H9 (cell line): ENCODE results near the gene AGBL3. TPM values are rescaled to one million over a fixed set of nuclear protein-coding genes. Genes with fewer than 3 reads are reported as not detected.

Source experiments
- DNase-seq: peaks from one replicate; pipeline ENCODE4 v3.0.0-alpha.2; 2017
- H2AFZ ChIP-seq: one replicate; pipeline ENCODE4 v1.6.1; 2013; ENCODE audit warnings: mild to moderate bottlenecking, low read length, control low read depth, moderate library complexity
- H2AK5ac ChIP-seq: 2 replicates; pipeline ENCODE4 v1.6.1; 2013; ENCODE audit warnings: low read length, control low read depth, mixed read lengths; ENCODE audit not compliant: insufficient read length
- H2BK120ac ChIP-seq: one replicate; pipeline ENCODE4 v1.6.1; 2013; ENCODE audit warnings: low read depth, mild to moderate bottlenecking, low read length, control low read depth, inconsistent platforms; ENCODE audit not compliant: poor library complexity, severe bottlenecking
- H2BK12ac ChIP-seq: 2 replicates; pipeline ENCODE4 v1.6.1; 2013; ENCODE audit warnings: low read length, control low read depth, mixed read lengths, low read depth; ENCODE audit not compliant: insufficient read length
- H2BK15ac ChIP-seq: 2 replicates; pipeline ENCODE4 v1.6.1; 2013; ENCODE audit warnings: low read depth, low read length, control low read depth
- H2BK20ac ChIP-seq: one replicate; pipeline ENCODE4 v1.6.1; 2013; ENCODE audit warnings: low read depth, mild to moderate bottlenecking, low read length, control low read depth, inconsistent platforms; ENCODE audit not compliant: poor library complexity, severe bottlenecking
- H2BK5ac ChIP-seq: 2 replicates; pipeline ENCODE4 v1.6.1; 2013; ENCODE audit warnings: low read length, control low read depth, mixed read lengths; ENCODE audit not compliant: insufficient read length
- H3K14ac ChIP-seq: 2 replicates; pipeline ENCODE4 v1.6.1; 2013; ENCODE audit warnings: low read length, control low read depth; ENCODE audit not compliant: insufficient read depth
- H3K18ac ChIP-seq: 2 replicates; pipeline ENCODE4 v1.6.1; 2013; ENCODE audit warnings: low read depth, mild to moderate bottlenecking, mixed read lengths, low read length, control low read depth; ENCODE audit not compliant: insufficient read length
- H3K23ac ChIP-seq: 2 replicates; pipeline ENCODE4 v1.6.1; 2013; ENCODE audit warnings: low read length, control low read depth, mixed read lengths, low read depth; ENCODE audit not compliant: insufficient read length
- H3K23me2 ChIP-seq: 2 replicates; pipeline ENCODE4 v1.6.1; 2013; ENCODE audit warnings: low read depth, mild to moderate bottlenecking, mixed read lengths, low read length, control low read depth; ENCODE audit not compliant: insufficient read length, poor library complexity, severe bottlenecking
- H3K27ac ChIP-seq: 2 replicates; pipeline ENCODE4 v1.5.1; 2013; ENCODE audit warnings: low read length, control low read depth, mixed read lengths, low read depth; ENCODE audit not compliant: insufficient read length
- H3K27me3 ChIP-seq: 2 replicates; pipeline ENCODE4 v1.6.1; 2013; ENCODE audit warnings: low read length, control low read depth, inconsistent platforms; ENCODE audit not compliant: insufficient read depth
- H3K4ac ChIP-seq: 2 replicates; pipeline ENCODE4 v1.6.1; 2013; ENCODE audit warnings: low read depth, mild to moderate bottlenecking, control low read depth, inconsistent platforms, low read length, moderate library complexity
- H3K4me1 ChIP-seq: 2 replicates; pipeline ENCODE4 v1.6.1; 2013; ENCODE audit warnings: low read length, control low read depth, inconsistent platforms; ENCODE audit not compliant: insufficient read depth
- H3K4me2 ChIP-seq: 2 replicates; pipeline ENCODE4 v1.6.1; 2013; ENCODE audit warnings: low read length, control low read depth, mixed read lengths; ENCODE audit not compliant: insufficient read length, insufficient read depth
- H3K56ac ChIP-seq: 2 replicates; pipeline ENCODE4 v1.6.1; 2013; ENCODE audit warnings: low read depth, mild to moderate bottlenecking, mixed read lengths, low read length, control low read depth; ENCODE audit not compliant: insufficient read length
- H3K79me1 ChIP-seq: 2 replicates; pipeline ENCODE4 v1.6.1; 2013; ENCODE audit warnings: low read depth, mild to moderate bottlenecking, moderate library complexity, low read length, control low read depth, inconsistent platforms; ENCODE audit not compliant: insufficient read depth, poor library complexity, severe bottlenecking
- H3K79me2 ChIP-seq: 2 replicates; pipeline ENCODE4 v1.6.1; 2013; ENCODE audit warnings: low read length, control low read depth, inconsistent platforms; ENCODE audit not compliant: insufficient read depth
- H3K9ac ChIP-seq: 2 replicates; pipeline ENCODE4 v1.6.1; 2013; ENCODE audit warnings: low read length, control low read depth, mixed read lengths; ENCODE audit not compliant: insufficient read length; ENCODE audit errors: extremely low read depth
- H3K9me3 ChIP-seq: one replicate; pipeline ENCODE4 v1.6.1; 2013; ENCODE audit warnings: low read depth, low read length, inconsistent platforms; ENCODE audit not compliant: control insufficient read depth
- H3T11ph ChIP-seq: one replicate; pipeline ENCODE4 v1.6.1; 2013; ENCODE audit warnings: mild to moderate bottlenecking, low read length, control low read depth, inconsistent platforms
- H4K20me1 ChIP-seq: one replicate; pipeline ENCODE4 v1.6.1; 2013; ENCODE audit not compliant: control insufficient read depth, insufficient read length, insufficient read depth
- H4K5ac ChIP-seq: 2 replicates; pipeline ENCODE4 v1.6.1; 2013; ENCODE audit warnings: low read depth, mild to moderate bottlenecking, mixed read lengths, low read length, control low read depth; ENCODE audit not compliant: insufficient read length
- H4K8ac ChIP-seq: replicated peaks from 2 replicates; pipeline ENCODE4 v1.6.1; 2013; ENCODE audit warnings: low read length, control low read depth, mixed read lengths, low read depth; ENCODE audit not compliant: insufficient read length
- H4K91ac ChIP-seq: 2 replicates; pipeline ENCODE4 v1.6.1; 2013; ENCODE audit warnings: low read depth, mild to moderate bottlenecking, moderate library complexity, mixed read lengths, low read length, control low read depth; ENCODE audit not compliant: insufficient read length
- H3K27ac Mint-ChIP-seq, 3 experiments: 2 replicates in 2 of 3; 3 replicates in 1 of 3; pipeline ENCODE4 v1.8.0; 2020 to 2021; ENCODE audit warnings: mixed read lengths in 3 of 3, mild to moderate bottlenecking in 1 of 3, moderate library complexity in 1 of 3
- H3K27me3 Mint-ChIP-seq: 2 replicates; pipeline ENCODE4 v1.8.0; 2021; ENCODE audit warnings: low read depth, mild to moderate bottlenecking, moderate library complexity, mixed read lengths
- H3K36me3 Mint-ChIP-seq, 3 experiments: 2 replicates in 2 of 3; 3 replicates in 1 of 3; pipeline ENCODE4 v1.8.0; 2020 to 2021; ENCODE audit warnings: low read depth in 3 of 3, mixed read lengths in 3 of 3; ENCODE audit not compliant: insufficient read depth in 1 of 3
- H3K4me1 Mint-ChIP-seq, 2 experiments: 2 replicates each; pipeline ENCODE4 v1.8.0; 2020; ENCODE audit warnings: mixed read lengths in 2 of 2
- H3K4me3 Mint-ChIP-seq, 2 experiments: 2 replicates in 1 of 2; 3 replicates in 1 of 2; pipeline ENCODE4 v1.8.0; 2020 to 2021; ENCODE audit warnings: mild to moderate bottlenecking in 2 of 2, mixed read lengths in 2 of 2, moderate library complexity in 1 of 2
- H3K9me3 Mint-ChIP-seq, 2 experiments: 2 replicates in 1 of 2; 3 replicates in 1 of 2; pipeline ENCODE4 v1.8.0; 2020; ENCODE audit warnings: mild to moderate bottlenecking in 2 of 2, mixed read lengths in 2 of 2, moderate library complexity in 1 of 2
- CTCF ChIP-seq: fragments of 200-600 bp; sonication (generic); conservative IDR thresholded peaks from 3 replicates; pipeline ENCODE4 v1.8.0; 2021; ENCODE audit warnings: antibody characterized with exemption, mild to moderate bottlenecking
- WGBS: extraction: QIAGEN DNeasy Blood & Tissue Kit; methylation state at CpG from one replicate; pipeline ENCODE4 v1.1.7; 2013; ENCODE audit warnings: missing lambda C conversion rate, low lambda C conversion rate, mixed read lengths; ENCODE audit not compliant: insufficient read length; ENCODE audit errors: extremely low coverage; 5-methylcytosine and 5-hydroxymethylcytosine counted together
- total RNA-seq: library from RNA; stranded (reverse); gene quantifications from 2 replicates; pipeline ENCODE4 v1.2.1, GENCODE V29; 2021

AGBL3 gene
- total RNA-seq, 1 experiment from 2014 or later, result 2.4 TPM

- Histone ChIP-seq H2BK20ac (no peak overlapping the region), H3K4me1 (0 out of 2 replicates have a peak, but pooled peaks cover 2% of the 10 kb centered on the region), H2AFZ (no peak overlapping the region), H3K18ac (no peak overlapping the region), H3K79me1 (no peaks in the 10 kb centered on the region), H3K56ac (no peak overlapping the region), H4K91ac (no peak overlapping the region), H4K8ac (no peak overlapping the region), H3K9ac (no peak overlapping the region), H3K79me2 (no peaks in the 10 kb centered on the region), H3T11ph (no peak overlapping the region), H2AK5ac (no peak overlapping the region), H4K5ac (no peak overlapping the region), H3K23me2 (no peaks in the 10 kb centered on the region), H3K27me3 (no peaks in the 10 kb centered on the region), H3K14ac (no peak overlapping the region), H3K4ac (no peak overlapping the region), H2BK120ac (no peak overlapping the region), H3K23ac (no peak overlapping the region), H2BK5ac (no peak overlapping the region), H4K20me1 (no peaks in the 10 kb centered on the region), H3K27ac (no peak overlapping the region), H2BK12ac (no peak overlapping the region), H3K9me3 (no peaks in the 10 kb centered on the region), H2BK15ac (no peak overlapping the region), H3K4me2 (no peak overlapping the region)
- Mint-ChIP-seq H3K4me3 (no peak overlapping the region), H3K27ac (no peak overlapping the region), H3K27me3 (no peaks in the 10 kb centered on the region), H3K9me3 (peaks cover 0 to 3% of the 10 kb centered on the region in 2 experiments; a peak in 4 of 5 replicates), H3K4me1 (no peaks in the 10 kb centered on the region), H3K36me3 (peaks cover 0 to 4% (median 0%) of the 10 kb centered on the region in 3 experiments; a peak in 3 of 7 replicates)
- no peak for DNase-seq
- no peak for TF ChIP-seq CTCF
- no CpG with 5 or more reads among the region's 1 CpG for WGBS
Observed at GRCh38 chr7:135114622-135115021, 128.3 kb downstream of the AGBL3 start.
